Left forelimb (tissue), 1 donor: ENCODE data around the gene LRMDA.
"Not testable (repeated sequence)": the region's sequence is repeated elsewhere in the genome, so short reads cannot be mapped to it uniquely, and the experiment has no call there.

Experiments
- DNase-seq: peaks from one replicate; pipeline ENCODE4 v3.0.0-alpha.2; 2018; ENCODE audit warnings: low spot score

The LRMDA gene

GRCh38 chr10:75746356-75746755 lies 314.9 kb downstream of the LRMDA start:
- DNase-seq: no peak

- DNase-seq: not testable (repeated sequence)
Observed at GRCh38 chr10:75750093-75750875, 318.9 kb downstream of the LRMDA start.

DNA sequence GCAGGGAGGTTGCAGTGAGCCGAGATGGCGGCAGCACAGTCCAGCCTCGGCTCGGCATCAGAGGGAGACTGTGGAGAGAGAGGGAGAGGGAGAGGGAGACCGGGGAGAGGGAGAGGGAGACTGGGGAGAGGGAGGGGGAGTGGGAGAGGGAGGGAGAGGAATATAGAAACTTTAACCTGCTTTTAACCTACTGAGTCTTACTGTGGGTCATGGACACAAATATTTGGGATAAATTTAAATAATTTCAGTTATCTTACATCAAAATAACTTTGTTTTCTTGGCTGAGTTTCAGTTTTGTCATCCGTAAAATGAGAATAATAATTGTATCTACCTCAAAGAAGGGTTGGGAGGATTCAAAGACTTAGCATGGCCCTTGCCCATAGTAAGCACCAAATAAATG lies 319.8 kb downstream of the LRMDA start:
- no peak for DNase-seq

DNA sequence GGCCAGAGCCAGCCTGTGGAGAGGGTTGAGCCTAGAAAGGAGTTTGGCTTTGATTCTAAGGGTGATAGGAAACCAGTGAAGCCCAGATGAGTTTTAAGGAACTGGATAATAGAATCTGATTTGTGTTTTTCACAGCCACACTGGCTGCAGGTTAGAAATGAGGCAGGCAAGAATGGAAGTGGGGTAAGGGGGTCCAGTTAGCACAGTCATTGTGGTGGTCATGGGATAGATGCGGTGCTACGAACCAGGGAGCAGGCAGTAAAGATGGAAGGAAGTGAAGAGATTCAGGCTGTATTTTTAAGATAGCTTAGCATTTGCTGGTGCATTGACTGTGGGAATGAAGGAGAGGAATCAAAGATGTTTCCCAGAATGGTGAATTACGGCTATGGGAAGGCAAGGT lies 322.2 kb downstream of the LRMDA start:
- DNase-seq: no peak

GRCh38 chr10:75754096-75754831 lies 322.8 kb downstream of the LRMDA start:
- no peak for DNase-seq

GRCh38 chr10:75755528-75755927 lies 324.1 kb downstream of the LRMDA start:
- no peak for DNase-seq

DNA sequence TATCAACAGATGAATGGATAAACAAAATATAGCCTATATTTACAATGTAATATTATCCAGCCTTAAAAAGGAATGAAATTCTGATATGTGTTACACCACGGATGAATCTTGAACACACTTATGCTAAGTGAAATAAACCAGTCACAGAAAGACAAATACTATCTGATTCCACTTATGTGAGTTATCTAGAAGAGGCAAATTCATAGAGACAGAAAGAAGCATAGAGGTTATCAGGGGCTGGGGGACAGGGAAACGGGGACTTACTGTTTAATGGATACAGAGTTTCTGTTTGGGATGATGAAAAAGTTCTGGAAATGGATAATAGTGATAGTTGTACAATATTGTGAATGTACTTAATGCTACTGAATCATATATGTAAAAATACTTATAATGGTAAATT lies 329.9 kb downstream of the LRMDA start:
- DNase-seq: no peak

DNA sequence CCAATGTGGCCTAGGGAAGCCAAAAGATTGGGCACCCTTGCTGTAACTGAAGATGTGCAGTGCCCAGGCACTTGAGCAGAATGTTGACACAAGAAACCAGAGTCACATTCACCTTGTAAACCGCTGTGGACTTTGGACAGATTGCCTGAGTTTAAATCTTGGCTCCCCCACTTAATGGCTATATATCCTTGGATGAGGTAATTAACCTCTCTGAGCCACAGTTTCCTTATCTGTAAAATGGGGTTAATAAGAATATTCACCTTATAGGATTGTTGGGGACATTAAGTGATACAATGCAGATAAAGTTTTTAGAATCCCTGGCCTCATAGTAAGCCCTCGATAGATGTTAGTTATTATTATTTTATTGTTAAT lies 331.0 kb downstream of the LRMDA start:
- no peak for DNase-seq

DNA sequence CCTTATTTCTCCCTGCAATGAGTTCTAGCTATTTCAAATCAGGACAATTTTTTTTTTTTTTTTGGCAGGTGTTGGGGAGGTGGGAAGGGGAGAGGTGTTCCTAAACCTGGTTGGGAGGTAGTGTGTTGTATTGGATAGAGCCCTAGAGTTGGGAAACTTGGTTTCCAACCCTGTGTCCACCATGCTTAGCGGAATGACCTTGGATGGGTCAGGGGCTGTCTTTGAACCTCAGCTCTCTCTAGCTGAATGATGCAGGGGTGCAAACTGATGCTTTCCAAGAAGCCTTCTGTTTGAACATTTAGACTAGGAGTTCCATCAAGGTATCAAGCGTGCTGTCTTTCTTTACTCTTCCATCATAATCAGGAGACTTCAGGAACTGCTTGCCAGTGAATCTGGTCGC lies 332.2 kb downstream of the LRMDA start:
- DNase-seq: no peak

GRCh38 chr10:75764974-75765788 lies 333.8 kb downstream of the LRMDA start:
- no peak for DNase-seq

GRCh38 chr10:75765789-75766096 lies 334.3 kb downstream of the LRMDA start:
- DNase-seq: no peak

GRCh38 chr10:75766106-75766505 lies 334.7 kb downstream of the LRMDA start:
- no peak for DNase-seq

DNA sequence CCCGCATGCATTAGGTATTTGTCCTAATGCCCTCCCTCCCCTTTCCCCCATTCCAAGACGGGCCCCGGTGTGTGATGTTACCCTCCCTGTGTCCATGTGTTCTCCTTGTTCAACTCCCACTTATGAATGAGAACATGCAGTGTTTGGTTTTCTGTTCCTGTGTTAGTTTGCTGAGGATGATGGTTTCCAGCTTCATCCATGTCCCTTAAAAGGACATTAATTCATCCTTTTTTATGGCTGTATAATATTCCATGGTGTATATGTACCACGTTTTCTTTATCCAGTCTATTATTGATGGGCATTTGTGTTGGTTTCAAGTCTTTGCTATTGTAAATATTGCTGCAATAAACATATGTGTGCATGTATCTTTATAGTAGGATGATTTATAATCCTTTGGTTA lies 335.3 kb downstream of the LRMDA start:
- not testable (repeated sequence) for DNase-seq

DNA sequence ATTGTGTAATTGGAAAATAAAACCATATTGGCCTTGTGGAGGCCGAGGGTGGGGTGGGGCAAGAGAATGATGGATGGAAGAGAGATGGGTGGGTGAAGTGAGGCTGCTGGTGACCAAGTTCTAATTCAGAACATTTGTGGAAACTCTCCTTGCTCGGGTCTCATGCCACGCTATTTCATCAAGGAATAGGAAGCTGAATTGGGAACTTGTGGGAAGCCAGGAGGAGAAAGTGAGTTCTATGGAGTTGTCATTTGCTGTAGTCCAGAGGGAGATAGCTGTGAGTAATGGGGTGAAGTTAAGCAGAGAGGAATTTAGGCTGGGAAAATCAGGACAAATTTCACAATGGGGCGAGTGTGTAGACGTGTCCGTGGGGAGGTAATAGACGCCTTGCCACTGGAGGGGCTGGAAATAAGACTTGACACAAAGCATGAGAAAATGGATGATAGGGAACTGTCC lies 339.2 kb downstream of the LRMDA start:
- DNase-seq: no peak

DNA sequence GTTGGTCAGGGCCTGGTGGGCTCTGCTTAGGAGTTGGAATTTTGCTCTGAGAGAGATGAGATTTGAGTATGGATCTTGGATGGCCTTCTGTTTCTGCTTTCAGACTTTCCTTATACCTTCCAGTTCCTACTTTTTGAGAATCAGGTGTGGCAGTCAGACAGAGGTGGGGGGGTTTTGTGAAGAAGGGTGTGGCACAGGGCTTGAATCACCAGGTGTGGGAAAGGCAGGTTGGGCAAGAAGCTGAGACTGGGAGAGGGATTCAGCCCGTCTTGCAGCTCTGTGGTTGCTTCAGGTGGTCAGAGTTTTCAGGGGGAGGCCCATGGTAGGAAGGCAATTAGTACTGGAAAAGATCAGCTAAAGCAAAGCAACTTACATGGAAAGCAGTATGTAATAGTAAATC lies 340.2 kb downstream of the LRMDA start:
- DNase-seq: no peak

GRCh38 chr10:75772153-75772887 lies 340.9 kb downstream of the LRMDA start:
- no peak for DNase-seq

DNA sequence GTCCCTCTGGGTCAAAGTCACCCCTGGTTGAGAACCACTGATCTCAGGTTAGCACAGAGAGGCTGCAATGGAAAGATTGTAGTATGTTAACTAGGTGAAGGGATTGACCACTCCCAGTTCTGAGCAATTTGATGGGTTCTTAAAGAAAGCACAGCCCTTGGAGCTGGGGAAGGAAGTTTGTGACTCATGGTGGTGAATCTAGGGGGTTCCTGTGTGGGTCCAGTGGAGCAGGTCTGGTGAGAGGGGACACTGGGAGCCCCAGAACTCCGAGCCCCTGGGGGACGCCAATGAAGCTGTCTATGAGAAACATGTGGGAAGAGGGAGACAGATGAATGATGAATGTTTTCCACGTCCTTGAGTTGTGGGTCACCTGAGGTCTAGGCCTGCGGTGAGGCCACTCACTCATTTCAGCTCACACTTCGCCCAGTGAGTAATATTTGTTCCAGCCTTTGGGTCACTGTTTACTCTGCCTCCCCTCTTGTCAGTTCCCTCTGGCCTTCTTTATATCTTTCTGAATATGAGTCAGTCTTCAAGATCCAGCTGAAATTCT lies 341.9 kb downstream of the LRMDA start:
- no peak for DNase-seq

- no peak for DNase-seq
Observed at GRCh38 chr10:75773813-75774782, 342.7 kb downstream of the LRMDA start.

- no peak for DNase-seq
Observed at GRCh38 chr10:75774783-75775490, 343.5 kb downstream of the LRMDA start.
